Measurements from ENCODE around the gene NPNT.

GRCh38 chr4:105845559-105845958 is 49.7 kb upstream of the NPNT start:
- TF ChIP-seq CTCF (IDR thresholded peaks at IDR 0.05), result no peak
- TF ChIP-seq POLR2A (IDR thresholded peaks at IDR 0.05), result no peak
